Mucosa of rectum (tissue), 2 donors: ENCODE measurements around the gene AKAP8L.

ENCODE experiments used
- H3K27ac ChIP-seq, 2 donors: one replicate each; pipeline ENCODE4 v1.7.0; 2013; ENCODE audit warnings: inconsistent platforms in 2 of 2, low read depth in 2 of 2, low read length in 2 of 2
- H3K27me3 ChIP-seq, 2 donors: one replicate each; pipeline ENCODE4 v1.7.0; 2013; ENCODE audit warnings: low read length in 2 of 2; ENCODE audit not compliant: control insufficient read depth in 2 of 2, insufficient read depth in 2 of 2
- H3K36me3 ChIP-seq, 2 donors: one replicate each; pipeline ENCODE4 v1.7.0; 2013; ENCODE audit warnings: low read length in 2 of 2; ENCODE audit not compliant: control insufficient read depth in 2 of 2, insufficient read depth in 2 of 2
- H3K4me1 ChIP-seq, 2 donors: one replicate each; pipeline ENCODE4 v1.7.0; 2013; ENCODE audit warnings: low read length in 2 of 2, mild to moderate bottlenecking in 1 of 2; ENCODE audit not compliant: control insufficient read depth in 2 of 2, insufficient read depth in 2 of 2
- H3K4me3 ChIP-seq, 2 donors: one replicate each; pipeline ENCODE4 v1.7.0; 2013; ENCODE audit warnings: low read length in 2 of 2
- H3K9ac ChIP-seq, 2 donors: one replicate each; pipeline ENCODE4 v1.7.0; 2013; ENCODE audit warnings: low read length in 2 of 2, low read depth in 1 of 2, mild to moderate bottlenecking in 1 of 2
- H3K9me3 ChIP-seq, 2 donors: one replicate each; pipeline ENCODE4 v1.7.0; 2013; ENCODE audit warnings: low read length in 2 of 2; ENCODE audit not compliant: control insufficient read depth in 2 of 2
- donor health status: healthy.
- donor health status: Normal muscosa, but diverticular disease.

AKAP8L gene

GRCh38 chr19:15432018-15432494 is 13.3 kb upstream of the AKAP8L start:
- H3K27ac ChIP-seq, result no peak overlapping the region
- H3K36me3 ChIP-seq, result peaks cover 1 to 8% of the 10 kb centered on the region in 2 donors
- peak overlapping the region; percentile 62 to 68 for H3K9ac ChIP-seq
- peaks cover 12 to 22% of the 10 kb centered on the region in 2 donors for H3K4me1 ChIP-seq
- H3K27me3 ChIP-seq, result no peaks in the 10 kb centered on the region
- peak overlapping the region; percentile 74 to 81 for H3K4me3 ChIP-seq
- H3K9me3 ChIP-seq, result no peaks in the 10 kb centered on the region

- Histone ChIP-seq H3K4me3 (peak overlapping the region; percentile 74 to 81), H3K27ac (no peak overlapping the region), H3K4me1 (peaks cover 12 to 22% of the 10 kb centered on the region in 2 donors), H3K36me3 (peaks cover 7 to 13% of the 10 kb centered on the region in 2 donors), H3K9me3 (no peaks in the 10 kb centered on the region), H3K27me3 (no peaks in the 10 kb centered on the region), H3K9ac (peak overlapping the region; percentile 62 to 68)
These were observed 12.7 kb upstream of the AKAP8L start for GRCh38 chr19:15431396-15432017.

- Histone ChIP-seq H3K27me3 (no peaks in the 10 kb centered on the region), H3K9me3 (no peaks in the 10 kb centered on the region), H3K36me3 (peaks cover 13 to 19% of the 10 kb centered on the region in 2 donors), H3K4me1 (peaks cover 12 to 22% of the 10 kb centered on the region in 2 donors), H3K27ac (no peak overlapping the region), H3K4me3 (peak overlapping the region in 1 of 2 donors; percentile 81), H3K9ac (no peak overlapping the region)
These were observed 11.8 kb upstream of the AKAP8L start for GRCh38 chr19:15430526-15431120.

- H3K9ac ChIP-seq, result no peak overlapping the region
These were observed 11.2 kb upstream of the AKAP8L start for GRCh38 chr19:15429825-15430467.

DNA sequence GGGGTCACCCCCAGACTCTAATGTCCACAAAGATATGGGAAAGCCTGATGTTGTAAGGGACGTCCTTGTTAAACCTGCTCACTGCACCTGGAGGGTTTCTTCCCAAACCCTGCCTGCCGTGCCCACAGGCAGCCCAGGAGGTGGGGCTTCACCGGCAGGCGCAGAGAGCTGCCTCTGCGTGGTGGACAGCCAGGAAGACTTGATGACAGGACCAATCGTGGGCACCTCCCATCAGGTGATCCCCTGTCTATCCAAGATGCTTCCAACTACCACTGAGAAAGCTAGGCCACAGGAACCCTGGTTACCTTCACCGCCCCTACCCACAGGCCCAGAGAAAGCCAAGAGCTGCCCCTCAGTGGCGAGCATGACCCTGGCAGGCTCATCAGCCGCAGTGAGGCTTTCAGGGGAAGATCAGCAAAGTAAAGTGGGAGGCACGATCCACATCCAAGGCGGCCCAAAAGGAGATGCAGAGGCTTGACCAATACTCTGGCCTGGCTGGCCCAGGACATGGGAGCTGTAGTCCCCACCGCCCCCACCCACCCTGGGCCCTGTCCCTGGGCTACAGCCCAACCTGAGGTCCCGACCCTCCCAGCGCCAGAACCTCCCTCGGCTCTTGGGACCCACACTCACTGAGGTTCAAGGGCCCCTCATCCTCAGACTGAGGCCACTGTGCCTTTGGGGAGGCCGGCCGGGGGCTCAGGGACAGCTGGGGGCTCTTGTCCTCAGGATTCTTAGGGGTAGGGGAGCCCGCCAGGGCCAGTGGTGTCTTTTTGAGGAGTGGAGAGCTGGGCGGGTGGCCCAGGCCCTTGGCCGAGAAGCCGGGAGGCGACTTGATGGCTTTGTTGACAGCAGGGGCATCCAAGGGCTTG is 10.4 kb upstream of the AKAP8L start:
- H3K4me3 ChIP-seq, result no peak overlapping the region
- H3K27me3 ChIP-seq, result no peaks in the 10 kb centered on the region
- no peaks in the 10 kb centered on the region for H3K9me3 ChIP-seq
- H3K9ac ChIP-seq, result no peak overlapping the region
- H3K36me3 ChIP-seq, result peaks cover 21 to 23% of the 10 kb centered on the region in 2 donors
- H3K4me1 ChIP-seq, result peaks cover 12 to 22% of the 10 kb centered on the region in 2 donors
- no peak overlapping the region for H3K27ac ChIP-seq

More at GRCh38 chr19:15429825-15430467, 11.2 kb upstream of the AKAP8L start:
- Histone ChIP-seq H3K4me1 (peaks cover 12 to 22% of the 10 kb centered on the region in 2 donors), H3K9me3 (no peaks in the 10 kb centered on the region), H3K4me3 (no peak overlapping the region), H3K27ac (no peak overlapping the region), H3K27me3 (no peaks in the 10 kb centered on the region), H3K36me3 (peaks cover 18 to 19% of the 10 kb centered on the region in 2 donors)

GRCh38 chr19:15427991-15428471 is 9.2 kb upstream of the AKAP8L start:
- Histone ChIP-seq H3K27me3 (no peaks in the 10 kb centered on the region), H3K9ac (no peak overlapping the region), H3K27ac (no peak overlapping the region), H3K4me1 (peaks cover 12 to 16% of the 10 kb centered on the region in 2 donors), H3K9me3 (no peaks in the 10 kb centered on the region), H3K36me3 (peaks cover 32 to 33% of the 10 kb centered on the region in 2 donors), H3K4me3 (no peak overlapping the region)

DNA sequence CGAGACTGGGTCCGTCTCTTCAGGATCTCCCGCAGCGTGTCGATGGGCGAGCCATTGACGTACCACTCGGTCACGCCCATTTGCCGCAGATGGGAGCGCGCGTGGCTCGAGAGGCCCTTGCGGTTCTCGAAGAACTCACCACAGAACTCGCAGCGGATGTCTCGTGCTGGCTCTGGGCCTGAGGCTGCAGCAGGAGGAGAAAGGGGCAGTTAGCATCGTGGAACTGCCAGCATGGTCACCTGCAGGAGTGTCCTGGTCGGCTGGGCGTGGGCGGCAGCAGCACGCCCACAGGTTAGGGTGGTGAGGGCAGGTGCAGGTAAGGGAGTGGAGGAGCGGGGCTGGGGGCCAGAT is 8.5 kb upstream of the AKAP8L start:
- Histone ChIP-seq H3K9me3 (no peaks in the 10 kb centered on the region), H3K4me1 (peaks cover 12 to 16% of the 10 kb centered on the region in 2 donors), H3K4me3 (no peak overlapping the region), H3K36me3 (peaks cover 36 to 38% of the 10 kb centered on the region in 2 donors), H3K27me3 (no peaks in the 10 kb centered on the region), H3K9ac (no peak overlapping the region), H3K27ac (no peak overlapping the region)

GRCh38 chr19:15426485-15427349 is 7.9 kb upstream of the AKAP8L start:
- no peak overlapping the region for H3K9ac ChIP-seq
- no peaks in the 10 kb centered on the region for H3K27me3 ChIP-seq
- no peaks in the 10 kb centered on the region for H3K9me3 ChIP-seq
- no peak overlapping the region for H3K4me3 ChIP-seq
- H3K27ac ChIP-seq, result no peak overlapping the region
- peaks cover 10 to 12% of the 10 kb centered on the region in 2 donors for H3K4me1 ChIP-seq
- H3K36me3 ChIP-seq, result peaks cover 36 to 38% of the 10 kb centered on the region in 2 donors

DNA sequence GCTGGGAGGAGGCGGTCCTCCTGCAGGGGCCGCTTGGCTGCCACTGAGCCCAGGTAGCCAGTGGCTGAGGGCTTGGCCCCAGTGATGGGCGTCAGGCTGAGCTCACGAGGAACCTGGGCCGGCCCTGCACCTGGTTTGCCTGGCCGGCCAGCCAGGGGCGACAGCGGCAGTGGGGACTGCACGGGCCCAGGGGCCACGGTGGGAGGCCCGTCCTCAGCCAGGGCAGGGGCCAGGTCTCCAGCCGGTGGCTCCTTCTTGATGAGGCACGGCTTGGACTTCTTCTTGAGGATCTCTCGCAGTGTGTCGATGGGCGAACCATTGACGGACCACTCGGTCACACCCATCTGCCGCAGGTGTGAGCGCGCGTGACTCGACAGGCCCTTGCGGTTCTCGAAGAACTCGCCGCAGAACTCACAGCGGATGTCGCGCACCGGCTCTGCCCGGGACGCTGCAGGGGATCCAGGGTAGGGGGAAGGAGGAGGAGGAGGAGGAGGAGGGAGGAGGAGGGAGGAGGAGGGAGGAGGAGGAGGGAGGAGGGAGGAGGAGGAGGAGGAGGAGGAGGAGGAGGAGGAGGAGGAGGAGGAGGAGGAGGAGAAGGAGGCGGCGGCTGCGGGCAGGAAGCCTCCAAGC is 6.6 kb upstream of the AKAP8L start:
- Histone ChIP-seq H3K4me3 (no peak overlapping the region), H3K27ac (no peak overlapping the region), H3K9ac (no peak overlapping the region), H3K4me1 (no peaks in the 10 kb centered on the region), H3K27me3 (no peaks in the 10 kb centered on the region), H3K36me3 (peaks cover 36 to 38% of the 10 kb centered on the region in 2 donors), H3K9me3 (no peaks in the 10 kb centered on the region)
